ENCODE measurements around the gene FAM240A. TPM values are rescaled to one million over a fixed set of nuclear protein-coding genes. Genes with fewer than 3 reads are reported as not detected.

The FAM240A gene
- total and polyA plus RNA-seq, 2 donors (not counting 3 experiments of a cell fraction or from before 2014, with no cell fraction given): not detected

Small RNA genes within 50 kb of the gene (small RNA-seq; reads per million reads assigned to genes)
- gene RF00591 (ENCODE audit: insufficient read depth, insufficient read length, low read depth, low replicate concordance): not detected

Other genes starting within 250 kb of the FAM240A start
- not detected in 2 replicates for gene CCR5, start 241.6 kb upstream of the FAM240A start, total RNA-seq
- gene CCR5, start 241.6 kb upstream of the FAM240A start, polyA plus RNA-seq: not detected in 2 replicates
- gene CCRL2, start 205.3 kb upstream of the FAM240A start, total RNA-seq: 3.9 and 6.4 TPM in 2 replicates
- gene CCRL2, start 205.3 kb upstream of the FAM240A start, polyA plus RNA-seq: 6.6 and 7.4 TPM in 2 replicates
- gene LTF, start 147.6 kb upstream of the FAM240A start, total RNA-seq: not detected in 2 replicates
- gene LTF, start 147.6 kb upstream of the FAM240A start, polyA plus RNA-seq: not detected in 2 replicates
- gene RTP3, start 114.5 kb upstream of the FAM240A start, total RNA-seq: not detected in 2 replicates
- 0.06 TPM in 1 of 2 replicates, not detected in the other for gene RTP3, start 114.5 kb upstream of the FAM240A start, polyA plus RNA-seq
- gene LRRC2, start 46.2 kb upstream of the FAM240A start, total RNA-seq: 0.39 and 0.73 TPM in 2 replicates
- 0.08 and 0.14 TPM in 2 replicates for gene LRRC2, start 46.2 kb upstream of the FAM240A start, polyA plus RNA-seq
- gene ALS2CL, start 81.2 kb downstream of the FAM240A start, total RNA-seq: 9.7 and 10.1 TPM in 2 replicates
- 7.3 and 7.8 TPM in 2 replicates for gene ALS2CL, start 81.2 kb downstream of the FAM240A start, polyA plus RNA-seq
- gene TMIE, start 88.9 kb downstream of the FAM240A start, total RNA-seq: 0.18 and 0.27 TPM in 2 replicates
- 0.15 and 0.16 TPM in 2 replicates for gene TMIE, start 88.9 kb downstream of the FAM240A start, polyA plus RNA-seq
- not detected in 2 replicates for gene PRSS50, start 105.3 kb downstream of the FAM240A start, total RNA-seq
- not detected in 2 replicates for gene PRSS50, start 105.3 kb downstream of the FAM240A start, polyA plus RNA-seq

All from endothelial cell of umbilical vein (primary cell).